HEK293 (cell line): ENCODE measurements around the gene PFN1.

Experiments used
- GLI2 ChIP-seq: fragments of 450-650 bp; formaldehyde crosslinking; IDR thresholded peaks from 2 replicates; pipeline ENCODE4; 2017; ENCODE audit warnings: missing biosample characterization, missing genetic modification characterization, low read depth, borderline replicate concordance
- IKZF3 ChIP-seq: fragments of 450-650 bp; IDR thresholded peaks from 2 replicates; pipeline ENCODE4 v1.5.0; 2018; ENCODE audit warnings: missing biosample characterization, mild to moderate bottlenecking, missing genetic modification characterization, moderate library complexity
- KLF16 ChIP-seq: fragments of 450-650 bp; formaldehyde crosslinking; IDR thresholded peaks from 2 replicates; pipeline ENCODE4 v1.5.1; 2017; ENCODE audit warnings: missing biosample characterization, missing genetic modification characterization
- KLF9 ChIP-seq: fragments of 450-650 bp; formaldehyde crosslinking; IDR thresholded peaks from 2 replicates; pipeline ENCODE4 v1.5.1; 2016; ENCODE audit warnings: missing biosample characterization, missing genetic modification characterization, low read depth
- MEIS1 ChIP-seq: sonication (generic); formaldehyde crosslinking; IDR thresholded peaks from 2 replicates; pipeline ENCODE4 v1.8.1; 2022; ENCODE audit warnings: missing genetic modification reagents, mild to moderate bottlenecking, borderline replicate concordance
- MYNN ChIP-seq: fragments of 450-650 bp; formaldehyde crosslinking; IDR thresholded peaks from 2 replicates; pipeline ENCODE4 v1.5.1; 2016; ENCODE audit warnings: missing biosample characterization, missing genetic modification characterization, borderline replicate concordance
- ZBTB48 ChIP-seq: fragments of 450-650 bp; formaldehyde crosslinking; IDR thresholded peaks from 2 replicates; pipeline ENCODE4 v1.5.1; 2016; ENCODE audit warnings: missing biosample characterization, missing genetic modification characterization
- ZNF132 ChIP-seq: fragments of 450-650 bp; formaldehyde crosslinking; IDR thresholded peaks from 2 replicates; pipeline ENCODE4 v1.5.1; 2017; ENCODE audit warnings: missing biosample characterization, missing genetic modification characterization, borderline replicate concordance
- ZNF146 ChIP-seq: fragments of 450-650 bp; formaldehyde crosslinking; IDR thresholded peaks from 2 replicates; pipeline ENCODE4 v1.5.1; 2016; ENCODE audit warnings: missing biosample characterization, missing genetic modification characterization
- ZNF19 ChIP-seq: fragments of 450-650 bp; formaldehyde crosslinking; IDR thresholded peaks from 2 replicates; pipeline ENCODE4; 2016; ENCODE audit warnings: missing biosample characterization, missing genetic modification characterization, low read depth
- ZNF248 ChIP-seq: fragments of 450-650 bp; formaldehyde crosslinking; IDR thresholded peaks from 2 replicates; pipeline ENCODE4 v1.5.1; 2017; ENCODE audit warnings: missing biosample characterization, missing genetic modification characterization
- ZNF266 ChIP-seq: fragments of 450-650 bp; formaldehyde crosslinking; IDR thresholded peaks from 2 replicates; pipeline ENCODE4 v1.5.1; 2016; ENCODE audit warnings: missing biosample characterization, missing genetic modification characterization, low read depth
- ZNF366 ChIP-seq: fragments of 450-650 bp; formaldehyde crosslinking; conservative IDR thresholded peaks from 2 replicates; pipeline ENCODE4 v1.5.1; 2016; ENCODE audit warnings: missing biosample characterization, missing genetic modification characterization
- ZNF510 ChIP-seq: fragments of 450-650 bp; formaldehyde crosslinking; IDR thresholded peaks from 2 replicates; pipeline ENCODE4 v1.5.1; 2018; ENCODE audit warnings: mild to moderate bottlenecking, missing genetic modification characterization, missing biosample characterization; ENCODE audit not compliant: insufficient replicate concordance
- ZNF561 ChIP-seq: fragments of 450-650 bp; IDR thresholded peaks from 2 replicates; pipeline ENCODE4 v1.5.1; 2018; ENCODE audit warnings: missing biosample characterization, missing genetic modification characterization, borderline replicate concordance
- ZNF654 ChIP-seq: fragments of 450-650 bp; formaldehyde crosslinking; IDR thresholded peaks from 2 replicates; pipeline ENCODE4 v1.5.1; 2016; ENCODE audit warnings: low read depth, missing biosample characterization, missing genetic modification characterization
- ZNF76 ChIP-seq: fragments of 450-650 bp; formaldehyde crosslinking; IDR thresholded peaks from 2 replicates; pipeline ENCODE4; 2016; ENCODE audit warnings: low read depth, missing biosample characterization, missing genetic modification characterization, borderline replicate concordance
- ZNF777 ChIP-seq: fragments of 450-650 bp; formaldehyde crosslinking; IDR thresholded peaks from 2 replicates; pipeline ENCODE4 v1.5.1; 2017; ENCODE audit warnings: missing biosample characterization, missing genetic modification characterization, borderline replicate concordance
- ZNF785 ChIP-seq: fragments of 450-650 bp; formaldehyde crosslinking; IDR thresholded peaks from 2 replicates; pipeline ENCODE4 v1.5.1; 2016; ENCODE audit warnings: missing biosample characterization, missing genetic modification characterization
- ZNF843 ChIP-seq: fragments of 450-650 bp; formaldehyde crosslinking; IDR thresholded peaks from 2 replicates; pipeline ENCODE4 v1.5.1; 2016; ENCODE audit warnings: missing biosample characterization, missing genetic modification characterization
- ZSCAN16 ChIP-seq: fragments of 450-650 bp; formaldehyde crosslinking; IDR thresholded peaks from 2 replicates; pipeline ENCODE4 v1.5.1; 2016; ENCODE audit warnings: missing biosample characterization, missing genetic modification characterization
- TF ChIP-seq, protein P1 (sequence below): fragments of 450-650 bp; formaldehyde crosslinking; IDR thresholded peaks from 2 replicates; pipeline ENCODE4 v1.5.1; 2016; ENCODE audit warnings: missing biosample characterization, missing genetic modification characterization
- TF ChIP-seq, protein P2 (sequence below): fragments of 450-650 bp; formaldehyde crosslinking; conservative IDR thresholded peaks from 2 replicates; pipeline ENCODE4 v1.5.1; 2016; ENCODE audit warnings: low read depth, missing biosample characterization, missing genetic modification characterization
- TF ChIP-seq, protein P3 (sequence below): fragments of 450-650 bp; formaldehyde crosslinking; IDR thresholded peaks from 2 replicates; pipeline ENCODE4 v1.5.1; 2016; ENCODE audit warnings: missing biosample characterization, missing genetic modification characterization
- TF ChIP-seq, protein P4 (sequence below): fragments of 450-650 bp; IDR thresholded peaks from 2 replicates; pipeline ENCODE4 v1.5.1; 2018; ENCODE audit warnings: missing biosample characterization, mild to moderate bottlenecking, missing genetic modification characterization
- TF ChIP-seq, protein P5 (sequence below): fragments of 450-650 bp; formaldehyde crosslinking; IDR thresholded peaks from 2 replicates; pipeline ENCODE4 v1.5.1; 2017; ENCODE audit warnings: missing biosample characterization, missing genetic modification characterization

Gene PFN1

DNA sequence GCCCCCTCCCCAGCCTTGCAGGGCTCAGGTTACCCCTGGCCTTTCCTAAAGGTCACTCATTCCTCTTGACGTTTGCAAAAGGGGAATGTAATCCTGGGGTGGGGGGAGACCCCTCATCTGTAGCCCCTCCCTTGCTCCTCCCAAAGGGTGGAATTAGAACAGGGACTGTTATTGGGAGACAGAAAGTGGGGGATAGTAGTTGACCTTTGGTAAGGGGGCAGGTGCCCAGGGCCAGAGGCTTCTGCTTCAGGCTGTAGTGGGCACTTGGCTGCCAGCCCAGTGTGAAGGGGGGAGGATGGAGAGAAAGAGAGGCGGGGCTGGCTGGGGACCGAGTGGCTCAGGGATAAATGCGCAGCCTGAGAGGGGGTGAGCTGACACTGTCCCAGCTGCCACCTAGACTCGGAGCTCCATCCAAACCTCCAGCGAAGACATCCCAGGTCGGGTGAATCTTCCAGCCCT lies 2.4 kb upstream of the PFN1 start, which contains the start of gene ENO3 (continued):
- TF ChIP-seq ZNF785 (no peak), ZNF843 (tag by site-specific recombination) (no peak), ZBTB48 (tag by site-specific recombination) (peak; percentile 41; the same call in 1 of the 2 replicates), GLI2 (tag by site-specific recombination) (no peak), MYNN (no peak), ZNF19 (no peak), ZNF510 (tag by site-specific recombination) (no peak), ZNF146 (tag by site-specific recombination) (no peak), ZNF777 (tag by site-specific recombination) (no peak), IKZF3 (tag by site-specific recombination) (no peak; the same call in 1 of the 2 replicates), KLF9 (tag by site-specific recombination) (no peak), ZNF248 (tag by site-specific recombination) (no peak), ZNF132 (tag by site-specific recombination) (no peak), ZNF654 (tag by site-specific recombination) (no peak), ZNF76 (tag by site-specific recombination) (0 out of 2 replicates have a peak, but pooled peaks have one; percentile 22), KLF16 (tag by site-specific recombination) (no peak), MEIS1 (CRISPR knock-in tag) (no peak), ZSCAN16 (no peak), ZNF366 (tag by site-specific recombination) (peak; percentile 76), ZNF561 (tag by site-specific recombination) (no peak), ZNF266 (no peak)
- TF ChIP-seq, protein P1, sequence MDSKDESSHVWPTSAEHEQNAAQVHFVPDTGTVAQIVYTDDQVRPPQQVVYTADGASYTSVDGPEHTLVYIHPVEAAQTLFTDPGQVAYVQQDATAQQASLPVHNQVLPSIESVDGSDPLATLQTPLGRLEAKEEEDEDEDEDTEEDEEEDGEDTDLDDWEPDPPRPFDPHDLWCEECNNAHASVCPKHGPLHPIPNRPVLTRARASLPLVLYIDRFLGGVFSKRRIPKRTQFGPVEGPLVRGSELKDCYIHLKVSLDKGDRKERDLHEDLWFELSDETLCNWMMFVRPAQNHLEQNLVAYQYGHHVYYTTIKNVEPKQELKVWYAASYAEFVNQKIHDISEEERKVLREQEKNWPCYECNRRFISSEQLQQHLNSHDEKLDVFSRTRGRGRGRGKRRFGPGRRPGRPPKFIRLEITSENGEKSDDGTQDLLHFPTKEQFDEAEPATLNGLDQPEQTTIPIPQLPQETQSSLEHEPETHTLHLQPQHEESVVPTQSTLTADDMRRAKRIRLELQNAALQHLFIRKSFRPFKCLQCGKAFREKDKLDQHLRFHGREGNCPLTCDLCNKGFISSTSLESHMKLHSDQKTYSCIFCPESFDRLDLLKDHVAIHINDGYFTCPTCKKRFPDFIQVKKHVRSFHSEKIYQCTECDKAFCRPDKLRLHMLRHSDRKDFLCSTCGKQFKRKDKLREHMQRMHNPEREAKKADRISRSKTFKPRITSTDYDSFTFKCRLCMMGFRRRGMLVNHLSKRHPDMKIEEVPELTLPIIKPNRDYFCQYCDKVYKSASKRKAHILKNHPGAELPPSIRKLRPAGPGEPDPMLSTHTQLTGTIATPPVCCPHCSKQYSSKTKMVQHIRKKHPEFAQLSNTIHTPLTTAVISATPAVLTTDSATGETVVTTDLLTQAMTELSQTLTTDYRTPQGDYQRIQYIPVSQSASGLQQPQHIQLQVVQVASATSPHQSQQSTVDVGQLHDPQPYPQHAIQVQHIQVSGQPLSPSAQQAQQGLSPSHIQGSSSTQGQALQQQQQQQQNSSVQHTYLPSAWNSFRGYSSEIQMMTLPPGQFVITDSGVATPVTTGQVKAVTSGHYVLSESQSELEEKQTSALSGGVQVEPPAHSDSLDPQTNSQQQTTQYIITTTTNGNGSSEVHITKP (tag by site-specific recombination), result 0 out of 2 replicates have a peak, but pooled peaks have one; percentile 18
- TF ChIP-seq, protein P2, sequence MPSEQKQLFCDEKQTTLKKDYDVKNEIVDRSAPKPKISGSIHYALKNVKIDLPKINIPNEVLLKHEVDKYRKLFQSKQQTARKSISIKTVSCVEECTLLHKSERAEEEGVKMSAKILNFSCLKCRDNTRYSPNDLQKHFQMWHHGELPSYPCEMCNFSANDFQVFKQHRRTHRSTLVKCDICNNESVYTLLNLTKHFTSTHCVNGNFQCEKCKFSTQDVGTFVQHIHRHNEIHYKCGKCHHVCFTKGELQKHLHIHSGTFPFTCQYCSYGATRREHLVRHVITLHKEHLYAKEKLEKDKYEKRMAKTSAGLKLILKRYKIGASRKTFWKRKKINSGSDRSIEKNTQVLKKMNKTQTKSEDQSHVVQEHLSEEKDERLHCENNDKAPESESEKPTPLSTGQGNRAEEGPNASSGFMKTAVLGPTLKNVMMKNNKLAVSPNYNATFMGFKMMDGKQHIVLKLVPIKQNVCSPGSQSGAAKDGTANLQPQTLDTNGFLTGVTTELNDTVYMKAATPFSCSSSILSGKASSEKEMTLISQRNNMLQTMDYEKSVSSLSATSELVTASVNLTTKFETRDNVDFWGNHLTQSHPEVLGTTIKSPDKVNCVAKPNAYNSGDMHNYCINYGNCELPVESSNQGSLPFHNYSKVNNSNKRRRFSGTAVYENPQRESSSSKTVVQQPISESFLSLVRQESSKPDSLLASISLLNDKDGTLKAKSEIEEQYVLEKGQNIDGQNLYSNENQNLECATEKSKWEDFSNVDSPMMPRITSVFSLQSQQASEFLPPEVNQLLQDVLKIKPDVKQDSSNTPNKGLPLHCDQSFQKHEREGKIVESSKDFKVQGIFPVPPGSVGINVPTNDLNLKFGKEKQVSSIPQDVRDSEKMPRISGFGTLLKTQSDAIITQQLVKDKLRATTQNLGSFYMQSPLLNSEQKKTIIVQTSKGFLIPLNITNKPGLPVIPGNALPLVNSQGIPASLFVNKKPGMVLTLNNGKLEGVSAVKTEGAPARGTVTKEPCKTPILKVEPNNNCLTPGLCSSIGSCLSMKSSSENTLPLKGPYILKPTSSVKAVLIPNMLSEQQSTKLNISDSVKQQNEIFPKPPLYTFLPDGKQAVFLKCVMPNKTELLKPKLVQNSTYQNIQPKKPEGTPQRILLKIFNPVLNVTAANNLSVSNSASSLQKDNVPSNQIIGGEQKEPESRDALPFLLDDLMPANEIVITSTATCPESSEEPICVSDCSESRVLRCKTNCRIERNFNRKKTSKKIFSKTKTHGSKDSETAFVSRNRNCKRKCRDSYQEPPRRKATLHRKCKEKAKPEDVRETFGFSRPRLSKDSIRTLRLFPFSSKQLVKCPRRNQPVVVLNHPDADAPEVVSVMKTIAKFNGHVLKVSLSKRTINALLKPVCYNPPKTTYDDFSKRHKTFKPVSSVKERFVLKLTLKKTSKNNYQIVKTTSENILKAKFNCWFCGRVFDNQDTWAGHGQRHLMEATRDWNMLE (tag by site-specific recombination), result no peak
- TF ChIP-seq, protein P3, sequence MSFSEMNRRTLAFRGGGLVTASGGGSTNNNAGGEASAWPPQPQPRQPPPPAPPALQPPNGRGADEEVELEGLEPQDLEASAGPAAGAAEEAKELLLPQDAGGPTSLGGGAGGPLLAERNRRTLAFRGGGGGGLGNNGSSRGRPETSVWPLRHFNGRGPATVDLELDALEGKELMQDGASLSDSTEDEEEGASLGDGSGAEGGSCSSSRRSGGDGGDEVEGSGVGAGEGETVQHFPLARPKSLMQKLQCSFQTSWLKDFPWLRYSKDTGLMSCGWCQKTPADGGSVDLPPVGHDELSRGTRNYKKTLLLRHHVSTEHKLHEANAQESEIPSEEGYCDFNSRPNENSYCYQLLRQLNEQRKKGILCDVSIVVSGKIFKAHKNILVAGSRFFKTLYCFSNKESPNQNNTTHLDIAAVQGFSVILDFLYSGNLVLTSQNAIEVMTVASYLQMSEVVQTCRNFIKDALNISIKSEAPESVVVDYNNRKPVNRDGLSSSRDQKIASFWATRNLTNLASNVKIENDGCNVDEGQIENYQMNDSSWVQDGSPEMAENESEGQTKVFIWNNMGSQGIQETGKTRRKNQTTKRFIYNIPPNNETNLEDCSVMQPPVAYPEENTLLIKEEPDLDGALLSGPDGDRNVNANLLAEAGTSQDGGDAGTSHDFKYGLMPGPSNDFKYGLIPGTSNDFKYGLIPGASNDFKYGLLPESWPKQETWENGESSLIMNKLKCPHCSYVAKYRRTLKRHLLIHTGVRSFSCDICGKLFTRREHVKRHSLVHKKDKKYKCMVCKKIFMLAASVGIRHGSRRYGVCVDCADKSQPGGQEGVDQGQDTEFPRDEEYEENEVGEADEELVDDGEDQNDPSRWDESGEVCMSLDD (tag by site-specific recombination), result no peak
- TF ChIP-seq, protein P4, sequence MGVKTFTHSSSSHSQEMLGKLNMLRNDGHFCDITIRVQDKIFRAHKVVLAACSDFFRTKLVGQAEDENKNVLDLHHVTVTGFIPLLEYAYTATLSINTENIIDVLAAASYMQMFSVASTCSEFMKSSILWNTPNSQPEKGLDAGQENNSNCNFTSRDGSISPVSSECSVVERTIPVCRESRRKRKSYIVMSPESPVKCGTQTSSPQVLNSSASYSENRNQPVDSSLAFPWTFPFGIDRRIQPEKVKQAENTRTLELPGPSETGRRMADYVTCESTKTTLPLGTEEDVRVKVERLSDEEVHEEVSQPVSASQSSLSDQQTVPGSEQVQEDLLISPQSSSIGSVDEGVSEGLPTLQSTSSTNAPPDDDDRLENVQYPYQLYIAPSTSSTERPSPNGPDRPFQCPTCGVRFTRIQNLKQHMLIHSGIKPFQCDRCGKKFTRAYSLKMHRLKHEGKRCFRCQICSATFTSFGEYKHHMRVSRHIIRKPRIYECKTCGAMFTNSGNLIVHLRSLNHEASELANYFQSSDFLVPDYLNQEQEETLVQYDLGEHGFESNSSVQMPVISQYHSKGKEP (tag by site-specific recombination), result no peak
- TF ChIP-seq, protein P5, sequence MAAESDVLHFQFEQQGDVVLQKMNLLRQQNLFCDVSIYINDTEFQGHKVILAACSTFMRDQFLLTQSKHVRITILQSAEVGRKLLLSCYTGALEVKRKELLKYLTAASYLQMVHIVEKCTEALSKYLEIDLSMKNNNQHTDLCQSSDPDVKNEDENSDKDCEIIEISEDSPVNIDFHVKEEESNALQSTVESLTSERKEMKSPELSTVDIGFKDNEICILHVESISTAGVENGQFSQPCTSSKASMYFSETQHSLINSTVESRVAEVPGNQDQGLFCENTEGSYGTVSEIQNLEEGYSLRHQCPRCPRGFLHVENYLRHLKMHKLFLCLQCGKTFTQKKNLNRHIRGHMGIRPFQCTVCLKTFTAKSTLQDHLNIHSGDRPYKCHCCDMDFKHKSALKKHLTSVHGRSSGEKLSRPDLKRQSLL (tag by site-specific recombination), result no peak
